BLaER1 (cell line): ENCODE results near the gene BLOC1S4.
"Not testable (repeated sequence)": the region's sequence is repeated elsewhere in the genome, so short reads cannot be mapped to it uniquely, and the experiment has no call there.

Experiments used
- H3K27ac ChIP-seq: shearing (Covaris generic); formaldehyde crosslinking; 2 replicates; pipeline ENCODE4 v1.8.1; 2022
- H3K27me3 ChIP-seq: shearing (Covaris generic); formaldehyde crosslinking; 2 replicates; pipeline ENCODE4 v1.8.1; 2022
- H3K36me3 ChIP-seq: shearing (Covaris generic); formaldehyde crosslinking; 2 replicates; pipeline ENCODE4 v1.8.1; 2022
- H3K4me1 ChIP-seq: shearing (Covaris generic); formaldehyde crosslinking; 2 replicates; pipeline ENCODE4 v1.8.1; 2022
- H3K4me2 ChIP-seq: shearing (Covaris generic); formaldehyde crosslinking; 2 replicates; pipeline ENCODE4 v1.8.1; 2022
- H3K4me3 ChIP-seq: shearing (Covaris generic); formaldehyde crosslinking; 2 replicates; pipeline ENCODE4 v1.8.1; 2022
- H3K9ac ChIP-seq: shearing (Covaris generic); formaldehyde crosslinking; 2 replicates; pipeline ENCODE4 v1.8.1; 2022
- H3K9me3 ChIP-seq: shearing (Covaris generic); formaldehyde crosslinking; 2 replicates; pipeline ENCODE4 v1.8.1; 2022
- H4K20me1 ChIP-seq: shearing (Covaris generic); formaldehyde crosslinking; 2 replicates; pipeline ENCODE4 v1.8.1; 2022
- Cebpa-rat ChIP-seq: shearing (Covaris generic); IDR thresholded peaks from 2 replicates; pipeline ENCODE4 v1.8.1; 2022

BLOC1S4 gene

GRCh38 chr4:6755088-6755753, 39.2 kb downstream of the BLOC1S4 start:
- Histone ChIP-seq H3K4me1 (peaks cover 24% of the 10 kb centered on the region), H3K9me3 (no peaks in the 10 kb centered on the region), H3K4me3 (no peak overlapping the region), H4K20me1 (no peaks in the 10 kb centered on the region), H3K4me2 (no peak overlapping the region), H3K27me3 (no peaks in the 10 kb centered on the region), H3K36me3 (no peaks in the 10 kb centered on the region), H3K27ac (no peak overlapping the region), H3K9ac (no peak overlapping the region)
- TF ChIP-seq Cebpa-rat, result no peak

DNA sequence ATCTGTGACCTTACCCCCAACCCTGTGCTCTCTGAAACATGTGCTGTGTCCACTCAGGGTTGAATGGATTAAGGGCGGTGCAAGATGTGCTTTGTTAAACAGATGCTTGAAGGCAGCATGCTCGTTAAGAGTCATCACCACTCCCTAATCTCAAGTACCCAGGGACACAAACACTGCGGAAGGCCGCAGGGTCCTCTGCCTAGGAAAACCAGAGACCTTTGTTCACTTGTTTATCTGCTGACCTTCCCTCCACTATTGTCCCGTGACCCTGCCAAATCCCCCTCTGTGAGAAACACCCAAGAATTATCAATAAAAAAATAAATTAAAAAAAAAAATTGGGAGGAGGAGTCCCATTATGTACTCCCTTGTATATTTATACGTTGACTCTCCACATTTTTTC, 40.4 kb downstream of the BLOC1S4 start:
- H3K4me3 ChIP-seq, H3K9me3 ChIP-seq, H3K9ac ChIP-seq, H3K36me3 ChIP-seq, H4K20me1 ChIP-seq, H3K27me3 ChIP-seq, H3K4me2 ChIP-seq, H3K27ac ChIP-seq: not testable (repeated sequence)
- peaks cover 13% of the 10 kb centered on the region for H3K4me1 ChIP-seq

DNA sequence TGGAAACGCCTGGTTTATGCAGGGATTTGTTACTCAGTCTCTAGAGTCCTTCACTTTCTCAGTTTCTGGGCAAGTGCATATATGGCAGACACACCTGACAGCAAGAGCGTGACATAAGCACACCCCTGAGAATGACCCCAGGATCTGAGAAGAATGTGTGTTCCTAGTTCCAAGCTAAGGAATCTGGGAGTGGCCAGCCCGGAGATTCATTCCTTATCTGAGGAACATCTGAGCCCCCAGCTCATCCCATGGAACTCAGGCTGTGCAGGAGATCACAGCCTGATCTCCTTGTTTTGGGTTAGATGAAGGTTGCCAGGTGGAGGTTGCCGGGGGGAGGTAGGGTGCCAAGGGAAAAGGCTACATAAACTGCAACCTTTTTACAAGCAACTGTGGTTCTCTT, 42.8 kb downstream of the BLOC1S4 start:
- Histone ChIP-seq H3K27ac (no peak overlapping the region), H3K4me1 (peaks cover 14% of the 10 kb centered on the region; the same call in 1 of the 2 replicates)
- TF ChIP-seq Cebpa-rat, result no peak

GRCh38 chr4:6760865-6761264, 44.9 kb downstream of the BLOC1S4 start:
- Histone ChIP-seq H3K4me2 (no peak overlapping the region), H4K20me1 (no peaks in the 10 kb centered on the region), H3K9me3 (no peaks in the 10 kb centered on the region), H3K27me3 (no peaks in the 10 kb centered on the region), H3K36me3 (no peaks in the 10 kb centered on the region), H3K4me1 (peaks cover 15% of the 10 kb centered on the region; the same call in 1 of the 2 replicates), H3K27ac (no peak overlapping the region), H3K9ac (no peak overlapping the region), H3K4me3 (no peak overlapping the region)
- no peak for TF ChIP-seq Cebpa-rat

More for the DNA sequence above, 42.8 kb downstream of the BLOC1S4 start:
- Histone ChIP-seq H3K9ac (no peak overlapping the region), H4K20me1 (no peaks in the 10 kb centered on the region), H3K36me3 (no peaks in the 10 kb centered on the region), H3K9me3 (no peaks in the 10 kb centered on the region), H3K4me2 (no peak overlapping the region), H3K4me3 (no peak overlapping the region), H3K27me3 (no peaks in the 10 kb centered on the region)

- no peak overlapping the region for H3K4me2 ChIP-seq
- H3K27ac ChIP-seq, result no peak overlapping the region
- no peaks in the 10 kb centered on the region for H4K20me1 ChIP-seq
- H3K9ac ChIP-seq, result no peak overlapping the region
- H3K4me1 ChIP-seq, result peaks cover 15% of the 10 kb centered on the region; the same call in 1 of the 2 replicates
- no peak overlapping the region for H3K4me3 ChIP-seq
- no peaks in the 10 kb centered on the region for H3K27me3 ChIP-seq
- no peaks in the 10 kb centered on the region for H3K9me3 ChIP-seq
- H3K36me3 ChIP-seq, result no peaks in the 10 kb centered on the region
- no peak for TF ChIP-seq Cebpa-rat
These were observed 46.0 kb downstream of the BLOC1S4 start for GRCh38 chr4:6761649-6762615.

DNA sequence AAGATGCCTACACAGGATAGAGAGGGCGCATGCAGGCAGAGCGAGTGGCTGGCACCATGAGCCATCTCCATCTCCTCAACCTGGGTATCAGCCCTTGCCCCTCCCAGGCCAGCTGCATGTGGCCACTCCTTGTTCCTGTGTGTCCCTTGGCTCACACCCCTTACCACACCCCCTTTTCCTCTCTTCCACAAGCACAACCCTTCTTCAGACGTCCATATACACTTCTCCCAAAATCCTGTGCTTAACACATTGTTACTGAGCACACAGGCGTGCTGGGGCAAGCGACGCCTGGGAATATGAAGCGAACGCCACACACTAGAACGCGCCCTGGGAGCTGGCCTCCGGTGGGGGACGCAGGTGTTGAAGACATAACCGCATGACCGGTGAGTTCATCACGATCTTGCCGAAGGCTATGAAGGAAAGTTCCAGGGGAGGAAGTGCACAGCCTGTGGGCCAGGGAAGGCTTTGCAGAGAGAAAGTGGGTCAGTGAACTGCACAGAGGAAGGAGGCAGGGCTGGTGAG, 47.4 kb downstream of the BLOC1S4 start:
- H3K4me3 ChIP-seq, result no peak overlapping the region
- H3K27ac ChIP-seq, result no peak overlapping the region

GRCh38 chr4:6764976-6765620, 49.1 kb downstream of the BLOC1S4 start:
- Histone ChIP-seq H3K4me3 (no peak overlapping the region), H3K9ac (no peak overlapping the region), H3K36me3 (no peaks in the 10 kb centered on the region), H3K4me2 (no peak overlapping the region), H3K27me3 (no peaks in the 10 kb centered on the region), H3K27ac (no peak overlapping the region), H3K9me3 (no peaks in the 10 kb centered on the region), H4K20me1 (no peaks in the 10 kb centered on the region), H3K4me1 (peaks cover 40% of the 10 kb centered on the region)
- TF ChIP-seq Cebpa-rat, result no peak

More for the DNA sequence above, 47.4 kb downstream of the BLOC1S4 start:
- H3K36me3 ChIP-seq, result no peaks in the 10 kb centered on the region
- H3K4me1 ChIP-seq, result peaks cover 27% of the 10 kb centered on the region
- no peaks in the 10 kb centered on the region for H3K9me3 ChIP-seq
- no peak overlapping the region for H3K4me2 ChIP-seq
- no peak for TF ChIP-seq Cebpa-rat
- H3K9ac ChIP-seq, result no peak overlapping the region
- H4K20me1 ChIP-seq, result no peaks in the 10 kb centered on the region
- H3K27me3 ChIP-seq, result no peaks in the 10 kb centered on the region

DNA sequence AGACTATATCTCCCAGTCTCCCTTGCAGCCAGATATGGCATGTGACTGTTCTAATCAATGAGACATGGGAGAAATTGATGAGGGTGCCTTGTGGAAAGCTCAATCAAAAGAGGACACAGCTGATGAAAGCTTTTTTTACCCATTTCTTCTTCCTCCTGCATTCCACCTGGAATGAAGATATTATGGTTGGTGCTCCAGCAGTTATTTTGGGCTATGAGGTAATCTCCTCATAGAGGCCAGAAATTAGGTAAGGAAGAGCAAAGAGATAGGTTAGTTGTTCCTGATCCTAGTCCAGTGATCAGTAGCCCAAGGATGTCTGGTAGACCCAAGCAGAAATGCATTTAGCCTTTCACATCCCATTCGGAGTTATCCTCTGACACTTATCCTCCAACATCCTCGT, 49.7 kb downstream of the BLOC1S4 start:
- Histone ChIP-seq H3K27me3 (no peaks in the 10 kb centered on the region), H3K36me3 (no peaks in the 10 kb centered on the region)
- no peak for TF ChIP-seq Cebpa-rat

More for the DNA sequence above, 49.7 kb downstream of the BLOC1S4 start:
- Histone ChIP-seq H3K4me2 (no peak overlapping the region), H3K4me3 (no peak overlapping the region), H4K20me1 (no peaks in the 10 kb centered on the region), H3K9ac (no peak overlapping the region), H3K9me3 (no peaks in the 10 kb centered on the region), H3K4me1 (peaks cover 40% of the 10 kb centered on the region), H3K27ac (no peak overlapping the region)
